MM.1S (cell line): Measurements from ENCODE around the gene INO80B.
A peak's percentile ranks its signal among the peaks of the same experiment; 100 is the strongest.
"Not testable (repeated sequence)": the region's sequence is repeated elsewhere in the genome, so short reads cannot be mapped to it uniquely, and the experiment has no call there.

Experiments used
- DNase-seq: peaks from one replicate; pipeline ENCODE4 v3.0.0-alpha.2; 2015
- H2AFZ ChIP-seq: fragments of 300-600 bp; sonication (generic); 2 replicates; pipeline ENCODE4 v1.6.0; 2016; ENCODE audit warnings: antibody characterized with exemption, low read length
- H3F3A ChIP-seq: fragments of 300-600 bp; sonication (generic); 2 replicates; pipeline ENCODE4 v1.6.1; 2016; ENCODE audit warnings: mild to moderate bottlenecking, antibody characterized with exemption, low read length, moderate library complexity, mixed read lengths; ENCODE audit not compliant: insufficient read depth
- H3K27ac ChIP-seq: fragments of 300-600 bp; sonication (generic); 2 replicates; pipeline ENCODE4 v1.5.1; 2016; ENCODE audit warnings: mild to moderate bottlenecking, low read length
- H3K27me3 ChIP-seq: fragments of 300-600 bp; sonication (generic); replicated peaks from 2 replicates; pipeline ENCODE4 v1.6.0; 2016; ENCODE audit warnings: low read length; ENCODE audit not compliant: insufficient read depth
- H3K36me3 ChIP-seq: fragments of 300-600 bp; sonication (generic); replicated peaks from 2 replicates; pipeline ENCODE4 v1.6.1; 2016; ENCODE audit warnings: mild to moderate bottlenecking, low read length, mixed read lengths; ENCODE audit not compliant: insufficient read depth
- H3K4me1 ChIP-seq: fragments of 300-600 bp; sonication (generic); 2 replicates; pipeline ENCODE4 v1.6.1; 2016; ENCODE audit warnings: low read length, mixed read lengths
- H3K4me2 ChIP-seq: fragments of 300-600 bp; sonication (generic); 2 replicates; pipeline ENCODE4 v1.6.0; 2016; ENCODE audit warnings: low read depth, low read length
- H3K4me3 ChIP-seq: fragments of 300-600 bp; sonication (generic); 2 replicates; pipeline ENCODE4 v1.5.1; 2016; ENCODE audit warnings: low read length, mixed read lengths
- H3K79me2 ChIP-seq: fragments of 300-600 bp; sonication (generic); 2 replicates; pipeline ENCODE4 v1.6.1; 2016; ENCODE audit warnings: mixed run types, low read length, mixed read lengths
- H3K9ac ChIP-seq: fragments of 300-600 bp; sonication (generic); 2 replicates; pipeline ENCODE4 v1.6.1; 2016; ENCODE audit warnings: low read length, mixed read lengths
- H3K9me2 ChIP-seq: fragments of 300-600 bp; sonication (generic); replicated peaks from 2 replicates; pipeline ENCODE4 v1.6.1; 2016; ENCODE audit warnings: mild to moderate bottlenecking, low read length, mixed read lengths; ENCODE audit not compliant: insufficient read depth
- H3K9me3 ChIP-seq: fragments of 300-600 bp; sonication (generic); replicated peaks from 2 replicates; pipeline ENCODE4 v1.6.1; 2016; ENCODE audit warnings: mild to moderate bottlenecking, low read length, mixed read lengths; ENCODE audit not compliant: insufficient read depth
- H4K20me1 ChIP-seq: fragments of 300-600 bp; sonication (generic); 2 replicates; pipeline ENCODE4 v1.6.1; 2016; ENCODE audit warnings: mild to moderate bottlenecking, low read length, moderate library complexity, mixed read lengths; ENCODE audit not compliant: insufficient read depth
- CTCF ChIP-seq: fragments of 300-600 bp; sonication (generic); IDR thresholded peaks from 2 replicates; pipeline ENCODE4 v1.5.1; 2016; ENCODE audit warnings: antibody characterized with exemption, low read length, mixed read lengths
- EZH2 ChIP-seq: fragments of 300-600 bp; sonication (generic); optimal IDR thresholded peaks from 2 replicates; pipeline ENCODE3; 2017; ENCODE audit warnings: low read depth, mild to moderate bottlenecking, antibody characterized with exemption, low read length, mixed read lengths
- EZH2phosphoT487 ChIP-seq: fragments of 300-600 bp; sonication (generic); IDR thresholded peaks from 2 replicates; pipeline ENCODE4 v1.6.1; 2018; ENCODE audit warnings: antibody characterized with exemption, low read length

The INO80B gene

GRCh38 chr2:74458132-74458937 lies 3.4 kb downstream of the INO80B start, which contains the start of gene WBP1:
WBP1 (plus strand) TSS chr2:74458438; CDS start chr2:74458603, 165 bp downstream.
- Histone ChIP-seq H2AFZ (peak within 1 kb of the TSS; percentile 85), H3K4me3 (peak within 1 kb of the TSS; percentile 86), H3K9ac (peak within 1 kb of the TSS; percentile 92), H3K4me2 (peak within 1 kb of the TSS; percentile 86), H3K27ac (peak within 1 kb of the TSS; percentile 97), H3K9me3 (no peaks in the 10 kb centered on the region), H3K36me3 (no peaks in the 10 kb centered on the region), H3K27me3 (no peaks in the 10 kb centered on the region), H4K20me1 (no peaks in the 10 kb centered on the region), H3K79me2 (peaks cover 30% of the 10 kb centered on the region), H3K4me1 (peaks cover 16% of the 10 kb centered on the region), H3F3A (peaks cover 13% of the 10 kb centered on the region; the same call in 1 of the 2 replicates), H3K9me2 (no peaks in the 10 kb centered on the region)
- TF ChIP-seq EZH2, result no peak
- DNase-seq, result peak; percentile 100

DNA sequence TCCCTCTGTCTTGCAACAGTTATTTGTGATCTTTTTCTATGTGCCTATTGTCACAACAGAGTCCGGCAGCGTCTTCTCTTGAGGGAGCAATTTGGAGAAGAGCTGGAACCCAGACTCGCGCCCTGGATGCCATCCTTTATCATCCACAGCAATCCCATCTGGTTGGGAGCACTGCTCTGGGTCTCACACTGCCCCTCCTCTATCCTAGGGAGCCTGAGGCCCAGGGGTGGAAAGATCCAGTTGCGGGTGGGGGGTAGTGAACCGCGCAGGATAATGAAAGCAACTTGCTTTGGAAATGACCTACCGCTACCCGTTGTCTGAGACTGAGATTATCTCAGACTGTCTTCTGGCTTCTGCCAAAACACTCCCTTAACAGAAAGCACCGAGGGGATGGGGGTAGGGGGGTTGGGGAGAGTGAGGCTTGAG lies 4.1 kb downstream of the INO80B start:
- H3F3A ChIP-seq, result peaks cover 13% of the 10 kb centered on the region; the same call in 1 of the 2 replicates
- no peak overlapping the region for H2AFZ ChIP-seq
- peaks cover 31% of the 10 kb centered on the region for H3K79me2 ChIP-seq
- TF ChIP-seq EZH2phosphoT487, result no peak
- TF ChIP-seq EZH2, result no peak
- TF ChIP-seq CTCF, result no peak
- no peaks in the 10 kb centered on the region for H3K9me2 ChIP-seq
- H3K4me1 ChIP-seq, result peaks cover 16% of the 10 kb centered on the region
- H3K4me3 ChIP-seq, result peak overlapping the region; percentile 69
- peak overlapping the region; percentile 57 for H3K9ac ChIP-seq
- no peaks in the 10 kb centered on the region for H4K20me1 ChIP-seq
- H3K4me2 ChIP-seq, result peak overlapping the region; percentile 77
- no peaks in the 10 kb centered on the region for H3K27me3 ChIP-seq
- H3K27ac ChIP-seq, result peak overlapping the region; percentile 2; the same call in 1 of the 2 replicates
- no peaks in the 10 kb centered on the region for H3K9me3 ChIP-seq
- H3K36me3 ChIP-seq, result no peaks in the 10 kb centered on the region
- no peak for DNase-seq

GRCh38 chr2:74459503-74460118 lies 4.7 kb downstream of the INO80B start:
- not testable (repeated sequence) for H3K9ac ChIP-seq, DNase-seq, H3K27ac ChIP-seq, H3K9me2 ChIP-seq, H3K9me3 ChIP-seq, H3K27me3 ChIP-seq, H3K36me3 ChIP-seq, H2AFZ ChIP-seq, H4K20me1 ChIP-seq
- H3K4me2 ChIP-seq, result peak overlapping the region; percentile 77
- H3F3A ChIP-seq, result peaks cover 13% of the 10 kb centered on the region; the same call in 1 of the 2 replicates
- H3K4me3 ChIP-seq, result peak overlapping the region; percentile 69; the same call in 1 of the 2 replicates
- peaks cover 20% of the 10 kb centered on the region for H3K4me1 ChIP-seq
- peaks cover 38% of the 10 kb centered on the region for H3K79me2 ChIP-seq

DNA sequence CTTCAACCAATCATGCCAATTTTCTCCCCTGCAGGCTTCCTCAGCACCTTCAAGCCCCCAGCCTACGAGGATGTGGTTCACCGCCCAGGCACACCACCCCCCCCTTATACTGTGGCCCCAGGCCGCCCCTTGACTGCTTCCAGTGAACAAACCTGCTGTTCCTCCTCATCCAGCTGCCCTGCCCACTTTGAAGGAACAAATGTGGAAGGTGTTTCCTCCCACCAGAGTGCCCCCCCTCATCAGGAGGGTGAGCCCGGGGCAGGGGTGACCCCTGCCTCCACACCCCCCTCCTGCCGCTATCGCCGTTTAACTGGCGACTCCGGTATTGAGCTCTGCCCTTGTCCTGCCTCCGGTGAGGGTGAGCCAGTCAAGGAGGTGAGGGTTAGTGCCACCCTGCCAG lies 5.3 kb downstream of the INO80B start:
- H4K20me1 ChIP-seq, H3K9me2 ChIP-seq, H2AFZ ChIP-seq, H3K27ac ChIP-seq, H3K4me2 ChIP-seq, H3K9me3 ChIP-seq, DNase-seq, H3K36me3 ChIP-seq, H3K9ac ChIP-seq, H3K4me3 ChIP-seq, H3K27me3 ChIP-seq: not testable (repeated sequence)
- Histone ChIP-seq H3K79me2 (peaks cover 40% of the 10 kb centered on the region), H3K4me1 (peaks cover 20% of the 10 kb centered on the region), H3F3A (peaks cover 13% of the 10 kb centered on the region; the same call in 1 of the 2 replicates)
